Measurements from ENCODE around the gene RNF8. TPM values are rescaled to one million over a fixed set of nuclear protein-coding genes. Genes with fewer than 3 reads are reported as not detected.
"Not testable (repeated sequence)": the region's sequence is repeated elsewhere in the genome, so short reads cannot be mapped to it uniquely, and the experiment has no call there.

RNF8 gene
- total RNA-seq, 1 experiment from 2014 or later, result 17.6 TPM

DNA sequence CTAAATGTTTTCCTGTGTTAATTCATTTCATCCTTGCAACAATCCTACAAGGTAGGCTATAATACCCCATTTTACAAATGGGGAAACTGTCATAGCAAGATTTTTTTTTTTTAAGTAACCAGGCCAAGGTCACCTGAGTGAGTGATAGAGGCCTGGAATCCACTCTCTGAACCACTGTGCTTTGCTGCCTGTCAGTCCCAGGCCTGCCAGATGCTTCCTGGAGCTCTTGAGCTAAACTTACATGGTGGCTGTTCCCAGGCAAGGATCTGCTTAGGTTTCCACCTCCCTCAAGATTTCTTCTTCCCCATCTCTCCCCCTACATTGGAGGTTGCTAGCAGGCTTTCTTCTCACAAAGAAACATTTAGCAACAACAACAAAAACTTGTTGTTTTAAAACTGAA, 32.7 kb upstream of the RNF8 start:
- DNase-seq (ENCODE audit: extremely low read depth, low read depth), result no peak

DNA sequence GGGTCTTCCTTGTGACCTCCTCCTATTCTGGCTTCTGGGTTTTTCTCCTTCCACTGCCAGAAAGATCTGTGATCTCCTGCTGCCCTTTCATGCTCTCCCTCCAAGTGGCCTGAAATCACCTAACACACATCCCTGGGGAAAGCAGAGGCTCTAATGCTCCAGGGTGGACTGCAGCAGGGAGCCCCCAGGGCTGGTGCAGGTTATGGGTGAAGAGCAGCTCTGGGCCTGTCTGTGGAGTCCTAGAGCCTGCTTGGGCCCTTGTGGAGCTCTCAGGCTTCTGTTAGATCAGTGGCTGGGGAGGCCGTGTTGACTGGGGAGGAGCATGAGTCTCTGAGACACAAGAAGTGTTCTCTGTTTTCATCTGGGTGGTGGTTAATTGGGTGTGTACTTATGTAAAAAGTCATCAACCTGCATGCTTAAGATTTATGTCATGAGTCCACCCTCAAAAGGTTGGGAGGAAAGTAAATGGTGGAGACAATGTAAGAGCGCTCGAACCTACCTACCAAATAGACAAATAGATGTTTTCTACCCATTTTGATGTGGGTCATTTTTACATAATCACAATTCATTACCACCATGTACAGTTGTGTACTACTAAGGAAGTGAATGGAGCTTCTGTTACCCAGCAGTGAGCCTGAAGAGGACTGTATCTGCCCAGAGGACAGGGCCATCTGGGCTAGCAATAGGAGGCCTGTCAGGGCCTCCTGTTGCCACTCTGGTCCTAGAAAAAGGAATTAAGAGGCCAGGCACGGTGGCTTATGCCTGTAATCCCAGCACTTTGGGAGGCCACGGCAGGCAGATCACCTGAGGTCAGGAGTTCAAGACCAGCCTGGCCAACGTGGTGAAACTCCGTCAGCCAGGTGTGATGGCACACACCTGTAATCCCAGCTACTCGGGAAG, 32.0 kb upstream of the RNF8 start:
- no peak for DNase-seq (ENCODE audit: extremely low read depth, low read depth)

DNA sequence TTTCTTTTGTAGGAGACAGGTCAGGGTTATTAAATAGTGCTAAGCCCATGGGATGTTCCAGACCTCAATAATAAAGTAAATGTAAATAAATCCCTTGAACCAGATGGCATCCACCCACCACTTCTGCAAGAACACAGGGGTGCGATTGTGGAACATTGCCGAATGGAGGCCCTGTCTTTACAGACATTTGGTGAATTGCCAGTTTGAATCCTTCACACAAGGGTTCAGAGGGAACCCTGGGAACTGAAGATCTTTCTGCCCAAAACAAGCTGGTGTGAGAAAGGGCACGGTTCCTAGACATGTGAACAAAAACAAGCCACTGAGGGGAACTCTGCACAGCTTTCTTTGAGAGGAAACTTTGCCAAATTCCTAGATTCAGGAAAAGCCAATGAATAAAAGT, 30.2 kb upstream of the RNF8 start:
- DNase-seq (ENCODE audit: extremely low read depth, low read depth), result no peak

DNA sequence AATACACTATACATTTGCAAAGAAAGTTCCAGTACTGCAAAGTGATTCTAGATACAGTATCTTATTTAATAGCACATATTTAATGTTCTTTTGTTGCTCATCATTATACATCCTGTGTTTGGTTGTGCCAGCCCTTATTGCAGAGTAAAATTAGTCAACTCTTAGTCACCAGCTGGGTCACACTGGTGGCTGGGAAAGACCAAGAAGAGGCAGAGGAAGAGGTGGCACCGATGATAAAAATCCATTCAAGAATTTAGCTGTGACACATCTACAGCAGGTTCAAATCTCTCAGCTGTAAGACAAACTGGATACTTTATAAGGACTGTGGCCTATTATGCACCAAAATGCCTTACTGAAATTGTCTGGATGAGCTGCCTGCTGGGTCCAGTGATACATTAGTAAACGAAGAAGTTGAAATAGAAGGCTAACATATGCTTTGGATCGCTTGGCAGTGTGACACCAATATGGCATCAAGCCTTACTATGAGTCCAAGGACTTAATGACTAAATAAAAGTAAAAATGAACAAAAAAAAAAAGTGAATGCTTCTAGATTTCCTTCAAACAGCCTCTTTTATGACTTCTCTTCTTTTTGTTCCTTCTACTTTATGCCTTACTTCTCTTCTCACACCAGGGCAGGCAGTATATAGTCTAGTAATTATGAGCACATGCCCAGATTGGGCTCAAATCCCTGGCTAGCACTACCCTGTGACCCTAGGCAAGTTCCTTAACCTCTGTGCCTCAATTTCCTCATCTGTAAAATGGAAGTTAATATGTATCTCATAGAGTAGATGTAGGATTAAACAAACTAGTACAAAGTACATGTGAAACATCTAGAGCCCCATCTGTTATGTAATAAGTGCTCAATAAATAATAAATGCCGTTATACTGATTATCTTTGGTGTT, 29.4 kb upstream of the RNF8 start:
- DNase-seq (ENCODE audit: extremely low read depth, low read depth), result no peak

DNA sequence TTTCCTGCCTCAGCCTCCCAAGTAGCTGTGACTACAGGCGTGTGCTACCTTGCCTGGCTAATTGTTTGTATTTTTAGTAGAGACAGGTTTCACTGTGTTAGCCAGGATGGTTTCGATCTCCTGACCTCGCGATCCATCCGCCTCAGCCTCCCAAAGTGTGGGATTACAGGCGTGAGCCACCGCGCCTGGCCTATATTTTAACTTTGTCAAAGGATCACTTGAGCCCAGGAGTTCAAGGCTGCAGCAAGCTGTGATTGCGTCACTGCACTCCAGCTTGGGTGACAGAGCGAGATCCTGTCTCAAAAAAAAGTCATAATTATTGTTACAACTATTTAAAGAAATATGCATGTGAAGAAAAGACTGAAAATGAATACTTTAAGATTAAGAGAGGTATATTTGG, 23.4 kb upstream of the RNF8 start:
- not testable (repeated sequence) for DNase-seq (ENCODE audit: extremely low read depth, low read depth)

DNA sequence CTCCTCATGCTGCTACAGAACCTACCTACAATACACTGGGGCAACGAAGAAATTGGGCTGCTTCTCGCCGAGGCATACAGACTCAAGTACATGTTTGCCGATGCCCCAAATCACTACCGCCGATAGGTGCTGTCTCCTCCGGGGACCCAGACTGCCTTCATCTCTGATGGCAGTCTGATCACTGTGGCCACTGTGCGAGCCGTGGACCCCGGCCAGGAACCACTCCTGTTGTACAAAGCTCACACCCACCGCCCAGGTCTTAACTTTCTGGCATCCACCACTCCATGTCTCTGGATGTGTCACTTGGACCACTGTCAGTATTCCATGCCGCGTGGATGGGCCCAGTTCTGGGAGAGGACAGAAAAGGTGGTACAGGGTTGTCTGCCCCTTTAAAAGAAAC, 22.7 kb upstream of the RNF8 start:
- no peak for DNase-seq (ENCODE audit: extremely low read depth, low read depth)

DNA sequence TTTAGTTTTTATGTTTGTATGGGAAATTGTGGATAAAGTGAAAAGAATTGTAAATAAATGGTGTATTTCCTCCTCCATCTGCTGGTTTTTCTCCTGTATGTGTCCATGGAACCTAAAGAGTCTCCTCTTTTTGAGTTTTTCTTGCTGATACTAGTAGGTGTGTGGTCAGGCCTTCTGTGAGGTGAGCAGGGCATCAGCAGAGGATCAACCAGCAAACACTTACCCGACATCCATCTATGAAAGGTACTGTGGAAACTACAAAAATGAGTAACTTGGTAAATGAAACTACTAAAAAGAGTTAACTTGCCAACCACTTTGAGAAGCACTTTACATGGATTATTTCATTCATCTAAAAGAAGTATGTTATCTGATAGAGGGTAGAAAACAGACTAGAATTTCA, 20.9 kb upstream of the RNF8 start:
- DNase-seq (ENCODE audit: extremely low read depth, low read depth), result no peak

DNA sequence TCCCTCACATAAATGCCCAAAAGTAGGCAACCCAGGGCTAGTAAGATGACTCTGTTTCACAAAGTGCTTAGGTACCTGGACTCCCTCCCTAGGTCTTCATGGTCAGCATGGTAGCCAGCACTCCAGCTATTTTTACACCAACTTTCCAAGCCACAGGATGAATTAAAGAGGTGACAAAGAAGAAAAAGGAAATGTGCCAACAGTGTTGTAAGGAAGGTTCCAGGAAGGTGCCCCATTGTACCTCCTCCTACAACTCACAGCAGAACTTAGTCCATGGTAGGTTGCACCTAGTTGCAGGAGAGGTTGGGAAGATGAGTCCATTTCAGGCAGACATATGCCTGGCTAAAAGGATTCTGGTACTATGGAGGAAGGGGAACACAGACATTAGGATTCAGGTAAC, 19.7 kb upstream of the RNF8 start:
- DNase-seq (ENCODE audit: extremely low read depth, low read depth), result no peak

DNA sequence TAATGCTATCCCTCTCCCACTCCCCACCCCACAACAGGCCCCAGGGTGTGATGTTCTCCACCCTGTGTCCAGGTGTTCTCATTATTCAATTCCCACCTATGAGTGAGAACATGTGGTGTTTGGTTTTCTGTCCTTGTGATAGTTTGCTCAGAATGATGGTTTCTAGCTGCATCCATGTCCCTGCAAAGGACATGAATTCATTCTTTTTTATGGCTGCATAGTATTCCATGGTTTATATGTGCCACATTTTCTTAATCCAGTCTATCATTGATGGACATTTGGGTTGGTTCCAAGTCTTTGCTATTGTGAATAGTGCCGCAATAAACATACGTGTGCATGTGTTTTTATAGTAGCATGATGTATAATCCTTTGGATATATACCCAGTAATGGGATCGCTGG, 15.5 kb upstream of the RNF8 start:
- not testable (repeated sequence) for DNase-seq (ENCODE audit: extremely low read depth, low read depth)

DNA sequence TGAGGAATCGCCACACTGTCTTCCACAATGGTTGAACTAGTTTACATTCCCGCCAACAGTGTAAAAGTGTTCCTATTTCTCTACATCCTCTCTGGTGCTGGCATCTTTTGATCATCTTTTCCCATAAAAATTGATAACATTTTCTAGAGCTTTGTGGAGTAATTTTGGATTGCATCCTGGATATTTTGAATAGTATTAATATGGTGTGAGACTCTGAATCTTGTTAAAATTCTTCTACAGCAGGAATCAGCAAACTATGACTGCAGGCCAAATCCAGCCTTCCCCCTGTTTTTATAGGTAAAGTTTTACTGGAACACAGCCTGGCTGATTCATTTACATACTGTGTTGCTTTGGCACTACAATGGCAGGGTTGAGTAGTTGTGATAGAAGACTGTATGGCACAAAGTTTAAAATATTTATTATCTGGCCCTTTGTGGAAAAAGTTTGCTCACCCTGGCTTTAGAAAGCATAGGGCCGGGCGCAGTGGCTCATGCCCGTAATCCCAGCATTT, 15.0 kb upstream of the RNF8 start:
- DNase-seq (ENCODE audit: extremely low read depth, low read depth), result no peak

DNA sequence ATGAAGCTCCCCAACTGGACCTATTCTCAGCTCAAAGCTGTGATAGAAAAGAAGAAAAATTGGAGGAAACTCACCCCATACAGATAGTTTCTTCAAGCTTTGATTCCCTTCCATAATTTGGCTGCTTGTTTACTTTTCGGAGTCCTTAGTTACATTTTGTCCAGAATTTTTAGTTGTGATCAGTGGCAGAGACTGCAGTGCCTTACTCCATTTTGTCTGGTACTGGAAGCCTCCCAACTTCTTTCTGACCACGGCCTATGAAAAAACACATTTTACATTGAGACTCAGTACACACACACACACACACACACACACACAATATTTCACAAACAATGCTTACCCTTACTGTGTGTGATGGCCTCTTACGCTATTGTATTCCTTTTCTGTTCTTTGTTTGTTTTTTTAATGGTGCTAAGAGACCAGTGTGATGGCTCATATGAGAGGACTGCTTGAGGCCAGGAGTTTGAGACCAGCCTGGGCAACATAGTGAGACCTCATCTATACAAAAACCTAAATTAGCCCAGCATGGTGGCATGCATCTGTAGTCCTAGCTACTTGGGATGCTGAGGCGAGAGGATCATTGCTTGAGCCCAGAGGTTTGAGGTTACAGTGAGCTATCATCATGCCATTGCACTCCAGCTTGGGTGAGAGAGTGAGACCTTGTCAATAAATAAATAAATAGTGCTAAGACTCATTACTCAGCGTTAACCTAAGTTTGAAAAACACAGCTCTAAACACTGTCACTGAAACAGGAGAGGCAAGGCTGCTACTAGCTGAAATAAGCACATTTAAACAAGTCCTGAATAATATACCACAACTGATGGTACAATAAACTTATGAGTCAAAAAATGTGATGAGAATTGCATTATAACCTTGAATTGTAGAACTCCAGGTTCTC, 13.8 kb upstream of the RNF8 start:
- DNase-seq (ENCODE audit: extremely low read depth, low read depth), result no peak

DNA sequence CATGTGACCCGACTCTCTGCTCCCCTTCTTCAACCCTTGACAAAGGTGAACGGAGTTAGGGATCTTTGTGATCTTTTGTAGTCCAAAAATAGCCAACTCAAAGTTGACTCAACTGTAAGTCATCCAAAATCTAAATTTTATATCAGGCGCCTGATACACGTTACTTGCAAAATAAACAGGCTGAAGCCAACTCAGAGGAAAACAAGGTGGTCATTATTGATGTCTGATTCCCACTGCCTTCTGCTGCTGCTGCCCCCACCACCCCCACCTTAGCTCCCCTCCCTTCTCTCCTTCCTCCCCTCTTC, 13.2 kb upstream of the RNF8 start:
- DNase-seq (ENCODE audit: extremely low read depth, low read depth), result no peak

DNA sequence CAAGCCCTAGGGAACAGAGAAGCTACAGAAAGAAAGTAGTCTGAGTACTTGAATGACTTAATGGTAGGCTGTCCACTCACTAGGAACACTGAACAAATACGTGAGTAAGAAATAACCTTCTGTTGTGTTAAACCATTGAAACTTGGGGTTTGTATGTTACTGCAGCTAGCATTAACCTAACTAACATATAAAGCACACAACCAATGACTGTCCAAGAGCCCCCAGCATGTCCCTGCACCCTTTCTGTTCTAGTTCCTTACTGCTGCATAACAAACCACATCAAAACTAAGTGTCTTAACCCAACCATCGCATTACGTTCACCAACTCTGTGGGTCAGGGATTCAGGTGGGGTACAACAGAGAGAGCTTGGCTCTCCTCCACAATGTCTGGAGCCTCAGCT, 10.5 kb upstream of the RNF8 start:
- no peak for DNase-seq (ENCODE audit: extremely low read depth, low read depth)

DNA sequence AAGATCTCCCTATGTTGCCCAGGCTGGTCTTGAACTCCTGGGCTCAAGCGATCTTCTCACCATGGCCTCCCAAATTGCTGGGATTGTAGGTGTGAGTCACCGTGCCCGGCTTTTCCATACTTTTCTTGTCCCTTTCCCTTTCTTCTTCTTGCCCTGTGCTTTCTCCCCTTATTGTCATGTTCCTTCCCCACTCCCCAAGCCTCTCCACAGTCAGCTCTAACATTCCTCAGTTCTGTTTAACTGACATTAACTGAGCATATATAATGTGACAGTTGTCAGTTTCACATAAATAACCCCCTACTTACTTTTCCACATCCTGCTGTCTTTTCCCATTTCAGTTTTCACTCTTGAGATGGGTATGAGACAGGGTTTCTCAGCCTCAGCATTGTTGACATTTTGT, 9.5 kb upstream of the RNF8 start:
- no peak for DNase-seq (ENCODE audit: extremely low read depth, low read depth)

DNA sequence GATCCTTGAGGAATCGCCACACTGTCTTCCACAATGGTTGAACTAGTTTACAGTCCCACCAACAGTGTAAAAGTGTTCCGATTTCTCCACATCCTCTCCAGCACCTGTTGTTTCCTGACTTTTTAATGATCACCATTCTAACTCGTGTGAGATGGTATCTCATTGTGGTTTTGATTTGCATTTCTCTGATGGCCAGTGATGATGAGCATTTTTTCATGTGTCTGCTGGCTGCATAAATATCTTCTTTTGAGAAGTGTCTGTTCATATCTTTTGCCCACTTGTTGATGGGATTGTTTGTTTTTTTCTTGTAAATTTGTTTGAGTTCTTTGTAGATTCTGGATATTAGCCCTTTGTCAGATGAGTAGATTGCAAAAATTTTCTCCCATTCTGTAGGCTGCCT, 8.0 kb upstream of the RNF8 start:
- not testable (repeated sequence) for DNase-seq (ENCODE audit: extremely low read depth, low read depth)

DNA sequence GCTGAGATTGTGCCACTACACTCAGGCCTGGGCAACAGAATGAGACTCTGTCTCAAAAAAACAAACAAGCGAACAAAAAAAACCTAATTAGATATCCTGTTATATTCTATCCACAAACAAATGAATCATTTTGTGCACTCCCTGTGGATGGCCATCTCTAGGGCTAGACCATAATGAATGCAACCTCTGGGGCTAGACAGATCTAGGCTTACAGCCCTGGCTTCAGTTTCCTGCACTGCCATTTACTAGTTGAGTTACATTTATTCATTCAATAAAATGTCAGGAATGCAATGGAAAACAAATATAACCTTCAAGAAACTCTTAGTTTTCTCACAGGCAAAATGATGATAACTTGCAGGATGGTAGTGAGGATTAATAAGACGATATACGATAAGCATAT, 6.6 kb upstream of the RNF8 start:
- no peak for DNase-seq (ENCODE audit: extremely low read depth, low read depth)

DNA sequence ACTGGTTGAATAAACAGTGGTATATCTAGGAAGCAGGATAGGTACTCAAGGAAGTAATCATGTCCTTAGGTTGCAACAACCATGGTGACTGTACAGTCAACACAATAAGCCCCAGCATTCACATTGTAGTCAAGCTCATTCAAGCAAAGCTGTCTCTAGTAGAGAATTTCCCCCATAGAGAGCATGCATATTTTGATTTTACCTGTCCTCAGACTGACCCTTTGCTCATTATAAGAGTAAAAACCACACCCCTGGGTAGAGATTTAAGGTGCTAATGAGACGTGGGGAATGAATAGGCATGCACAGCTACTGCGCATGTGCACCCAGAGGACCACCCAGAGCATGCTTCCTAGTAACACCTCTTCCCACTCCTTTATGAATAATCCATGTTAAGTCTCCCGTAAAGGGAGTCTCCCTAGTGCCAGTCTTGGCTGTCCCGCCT, 6.1 kb upstream of the RNF8 start:
- no peak for DNase-seq (ENCODE audit: extremely low read depth, low read depth)

DNA sequence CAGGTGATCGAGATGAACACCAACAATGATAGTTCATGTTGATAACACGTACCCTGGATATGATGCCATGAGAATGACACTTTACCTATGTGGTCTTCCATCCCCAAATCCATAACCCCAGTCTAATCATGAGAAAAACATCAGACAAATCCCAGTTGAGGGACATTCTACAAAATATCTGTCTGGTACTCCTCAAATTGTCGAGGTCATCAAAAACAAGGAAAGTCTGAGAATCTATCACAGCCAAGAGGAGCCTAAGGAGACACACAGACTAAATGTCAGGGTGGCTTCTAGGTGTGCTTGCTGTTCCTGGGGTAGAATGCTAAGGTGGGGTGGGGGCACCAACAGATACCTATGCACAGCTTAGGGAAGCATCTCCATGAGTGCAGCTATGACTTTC, 2.8 kb upstream of the RNF8 start:
- DNase-seq (ENCODE audit: extremely low read depth, low read depth), result no peak

DNA sequence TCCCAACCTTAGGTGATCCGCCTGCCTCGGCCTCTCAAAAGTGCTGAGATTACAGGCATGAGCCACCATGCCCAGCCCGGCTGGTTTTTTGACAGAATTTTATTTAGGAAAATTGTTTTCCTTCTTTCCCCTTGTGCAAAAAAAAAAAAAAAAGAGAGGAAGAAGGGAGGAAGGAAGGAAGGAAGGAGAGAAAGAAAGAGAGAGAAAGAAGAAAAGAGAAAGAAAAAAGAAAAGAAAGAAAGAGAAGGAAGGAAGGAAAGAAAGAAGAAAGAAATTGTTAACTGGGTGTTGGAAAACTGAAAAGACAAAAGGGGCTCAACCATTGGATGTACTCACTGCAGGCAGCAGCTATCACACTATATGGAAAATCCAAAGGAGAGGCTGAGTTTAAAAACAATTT, 1.4 kb upstream of the RNF8 start:
- DNase-seq (ENCODE audit: extremely low read depth, low read depth), result no peak

DNA sequence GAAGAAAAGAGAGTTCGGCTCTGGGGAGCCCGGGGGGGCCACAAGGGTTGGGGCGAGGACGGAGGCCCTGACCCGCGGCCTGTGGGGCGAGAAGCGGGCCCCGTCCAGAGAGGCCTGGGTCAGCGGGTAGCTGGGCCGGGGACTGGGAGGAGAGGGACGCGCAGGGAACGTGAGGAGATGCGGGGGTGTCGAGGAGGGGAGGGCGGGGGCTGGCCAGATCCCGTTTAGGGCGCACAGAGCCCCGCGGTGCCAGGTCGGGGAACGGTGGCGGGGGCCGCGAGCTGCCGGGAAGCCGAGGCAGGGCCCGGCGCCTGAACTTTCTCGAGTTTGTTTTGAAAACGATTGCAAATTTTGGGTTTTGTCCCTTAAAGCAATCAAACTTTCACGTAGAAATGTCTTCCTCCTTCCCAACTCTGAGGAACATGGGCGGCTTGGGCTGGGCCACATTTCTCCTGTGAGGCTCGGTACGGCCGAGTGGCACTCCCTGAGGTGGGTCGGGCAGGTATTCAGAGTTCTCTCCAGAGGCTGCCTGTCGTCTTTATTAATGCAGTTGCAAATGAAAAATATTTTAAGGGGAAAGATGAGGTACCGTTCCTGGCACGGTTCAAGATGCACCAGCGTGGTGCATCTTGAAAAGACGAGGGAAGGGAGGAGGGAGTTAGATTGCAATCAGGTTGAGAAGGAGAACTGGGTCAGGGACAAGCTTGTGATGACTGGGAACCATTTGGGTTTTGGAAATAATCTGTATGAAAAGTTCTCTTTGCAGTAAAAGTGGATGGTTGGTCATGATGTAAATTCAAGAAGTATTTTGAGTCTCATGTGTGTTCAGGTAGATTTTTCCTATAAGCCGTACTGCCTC, 972 bp downstream of the RNF8 start:
- DNase-seq (ENCODE audit: extremely low read depth, low read depth), result no peak
